A673 (cell line): ENCODE measurements around the gene RASSF8. TPM values are rescaled to one million over a fixed set of nuclear protein-coding genes. Genes with fewer than 3 reads are reported as not detected.

ENCODE experiments used
- BruUV-seq: library from RNA; stranded (reverse); fragments of 400-500 nt; replicated peaks from 2 replicates; lab custom pipeline; 2021; lab: Mats Ljungman, UMichigan
- CTCF ChIA-PET: fragments of 300-600 bp; sonication (Branson Sonifier 250); formaldehyde crosslinking; loops from one replicate; lab custom pipeline; 2022; ENCODE audit warnings: antibody characterized with exemption; lab: Charles Lee
- POLR2A ChIA-PET: fragments of 300-600 bp; sonication (Branson Sonifier 250); formaldehyde crosslinking; loops from one replicate; lab custom pipeline; 2022; ENCODE audit warnings: antibody characterized with exemption; ENCODE audit not compliant: low non-redundant PET; lab: Charles Lee
- DNase-seq: peaks from one replicate; pipeline ENCODE4 v3.0.0-alpha.2; 2015; ENCODE audit warnings: low spot score
- H3K27ac ChIP-seq: fragments of 200-600 bp; sonication (generic); 2 replicates; pipeline ENCODE4 v1.5.1; 2016; ENCODE audit warnings: mixed run types, low read depth, mild to moderate bottlenecking, mixed read lengths, antibody characterized with exemption, low read length; ENCODE audit not compliant: poor library complexity, severe bottlenecking
- H3K27me3 ChIP-seq: fragments of 200-600 bp; sonication (generic); replicated peaks from 2 replicates; pipeline ENCODE4 v1.6.1; 2017; ENCODE audit warnings: mixed run types, low read depth, mild to moderate bottlenecking, mixed read lengths, antibody characterized with exemption, low read length; ENCODE audit not compliant: insufficient read depth, poor library complexity
- H3K36me3 ChIP-seq: fragments of 200-600 bp; sonication (generic); 2 replicates; pipeline ENCODE4 v1.6.1; 2016; ENCODE audit warnings: mixed run types, mild to moderate bottlenecking, mixed read lengths, antibody characterized with exemption, low read length; ENCODE audit not compliant: insufficient read depth, poor library complexity, severe bottlenecking
- H3K4me1 ChIP-seq: fragments of 200-600 bp; sonication (generic); 2 replicates; pipeline ENCODE4 v1.6.1; 2017; ENCODE audit warnings: mixed run types, mild to moderate bottlenecking, mixed read lengths, antibody characterized with exemption, low read length; ENCODE audit not compliant: insufficient read depth, poor library complexity, severe bottlenecking
- H3K4me3 ChIP-seq: fragments of 200-600 bp; sonication (generic); 2 replicates; pipeline ENCODE4 v1.5.1; 2016; ENCODE audit warnings: low read depth, mixed run types, mild to moderate bottlenecking, mixed read lengths, low read length; ENCODE audit not compliant: poor library complexity, severe bottlenecking
- H3K9me3 ChIP-seq: fragments of 200-600 bp; sonication (generic); 2 replicates; pipeline ENCODE4 v1.6.1; 2016; ENCODE audit warnings: mixed run types, low read depth, mild to moderate bottlenecking, mixed read lengths, antibody characterized with exemption, low read length; ENCODE audit not compliant: poor library complexity, severe bottlenecking
- EZH2 ChIP-seq: fragments of 200-600 bp; sonication (generic); IDR thresholded peaks from 2 replicates; pipeline ENCODE4 v1.6.1; 2017; ENCODE audit warnings: borderline replicate concordance, low read depth, mild to moderate bottlenecking, mixed read lengths, antibody characterized with exemption, low read length; ENCODE audit not compliant: poor library complexity, severe bottlenecking
- intact Hi-C: fragments of 100-400 bp; cut with micrococcal nuclease; formaldehyde crosslinking; loops from one replicate; pipeline ENCODE4 v1.10.0; 2022; ENCODE audit not compliant: unreplicated experiment
- total RNA-seq: library from RNA; stranded (reverse); gene quantifications from 2 replicates; pipeline ENCODE4 v1.2.3, GENCODE V29; 2021
- TF ChIP-seq, protein P1 (sequence below): fragments of 300-800, 200-600 bp; sonication (generic); conservative IDR thresholded peaks from 2 replicates; pipeline ENCODE4 v1.5.1; 2017; ENCODE audit warnings: low read depth, mild to moderate bottlenecking, antibody characterized with exemption, low read length, moderate library complexity, mixed read lengths

The RASSF8 gene
- total RNA-seq, 1 experiment from 2014 or later = 23.1 TPM

DNA sequence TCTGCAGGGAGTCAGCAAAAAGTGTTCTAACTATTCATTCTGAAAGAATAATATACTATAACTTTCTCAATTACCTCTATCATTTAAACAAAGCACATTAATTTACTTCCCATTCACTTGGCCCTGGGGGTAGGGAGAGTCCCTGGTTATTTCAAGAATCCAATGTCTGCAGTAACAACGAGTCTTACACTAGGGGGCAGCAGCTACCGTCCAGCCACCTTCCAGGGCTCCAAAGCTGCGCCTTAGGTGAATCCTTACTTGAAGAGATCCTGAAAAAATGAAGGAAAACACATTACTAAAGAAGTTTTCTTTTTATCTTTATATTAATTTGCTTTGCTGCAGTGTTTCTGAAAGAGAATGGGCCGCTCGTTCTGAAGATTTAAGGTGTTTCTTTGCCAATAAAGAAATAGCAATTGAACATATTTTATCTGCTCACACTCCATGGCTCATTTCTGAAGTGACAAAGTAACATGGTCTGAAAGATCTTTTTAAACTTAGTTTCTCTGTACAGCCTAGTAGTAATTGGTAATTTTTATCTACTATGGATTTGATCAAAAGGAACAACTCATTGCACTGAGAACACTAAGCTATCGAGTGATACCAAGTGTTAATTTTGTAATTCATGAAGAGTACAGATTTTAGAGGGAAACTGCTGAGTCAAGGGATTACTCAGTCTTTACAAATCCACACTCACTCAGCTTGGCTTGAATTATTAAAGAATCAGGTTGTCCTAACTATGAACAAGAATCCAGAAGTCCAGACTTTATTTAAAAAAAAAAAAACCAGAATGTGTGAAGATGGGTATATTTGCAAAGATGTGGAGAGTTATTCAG lies 138.8 kb downstream of the RASSF8 start:
- intact Hi-C loops = loop anchor here (5.0 kb wide), 1 partner anchor 555 kb away; no protein-coding TSS in a partner anchor
- ChIA-PET POLR2A (no interaction called here), CTCF (interaction anchor here (0.5 to 1.1 kb wide), 4 partner anchors 26 to 750 kb away, joined by 3 to 5 read pairs (median 3); no protein-coding TSS in a partner anchor)
- DNase-seq = peak; percentile 83
- H3K4me1 ChIP-seq = peaks cover 3% of the 10 kb centered on the region
- BruUV-seq = no TSS peak
- TF ChIP-seq, protein P1, sequence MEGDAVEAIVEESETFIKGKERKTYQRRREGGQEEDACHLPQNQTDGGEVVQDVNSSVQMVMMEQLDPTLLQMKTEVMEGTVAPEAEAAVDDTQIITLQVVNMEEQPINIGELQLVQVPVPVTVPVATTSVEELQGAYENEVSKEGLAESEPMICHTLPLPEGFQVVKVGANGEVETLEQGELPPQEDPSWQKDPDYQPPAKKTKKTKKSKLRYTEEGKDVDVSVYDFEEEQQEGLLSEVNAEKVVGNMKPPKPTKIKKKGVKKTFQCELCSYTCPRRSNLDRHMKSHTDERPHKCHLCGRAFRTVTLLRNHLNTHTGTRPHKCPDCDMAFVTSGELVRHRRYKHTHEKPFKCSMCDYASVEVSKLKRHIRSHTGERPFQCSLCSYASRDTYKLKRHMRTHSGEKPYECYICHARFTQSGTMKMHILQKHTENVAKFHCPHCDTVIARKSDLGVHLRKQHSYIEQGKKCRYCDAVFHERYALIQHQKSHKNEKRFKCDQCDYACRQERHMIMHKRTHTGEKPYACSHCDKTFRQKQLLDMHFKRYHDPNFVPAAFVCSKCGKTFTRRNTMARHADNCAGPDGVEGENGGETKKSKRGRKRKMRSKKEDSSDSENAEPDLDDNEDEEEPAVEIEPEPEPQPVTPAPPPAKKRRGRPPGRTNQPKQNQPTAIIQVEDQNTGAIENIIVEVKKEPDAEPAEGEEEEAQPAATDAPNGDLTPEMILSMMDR = peak; percentile 95
- no peak for TF ChIP-seq EZH2
- no peaks in the 10 kb centered on the region for H3K36me3 ChIP-seq
- H3K27me3 ChIP-seq = no peaks in the 10 kb centered on the region
- no peaks in the 10 kb centered on the region for H3K9me3 ChIP-seq
- no peak overlapping the region for H3K27ac ChIP-seq
- no peak overlapping the region for H3K4me3 ChIP-seq

DNA sequence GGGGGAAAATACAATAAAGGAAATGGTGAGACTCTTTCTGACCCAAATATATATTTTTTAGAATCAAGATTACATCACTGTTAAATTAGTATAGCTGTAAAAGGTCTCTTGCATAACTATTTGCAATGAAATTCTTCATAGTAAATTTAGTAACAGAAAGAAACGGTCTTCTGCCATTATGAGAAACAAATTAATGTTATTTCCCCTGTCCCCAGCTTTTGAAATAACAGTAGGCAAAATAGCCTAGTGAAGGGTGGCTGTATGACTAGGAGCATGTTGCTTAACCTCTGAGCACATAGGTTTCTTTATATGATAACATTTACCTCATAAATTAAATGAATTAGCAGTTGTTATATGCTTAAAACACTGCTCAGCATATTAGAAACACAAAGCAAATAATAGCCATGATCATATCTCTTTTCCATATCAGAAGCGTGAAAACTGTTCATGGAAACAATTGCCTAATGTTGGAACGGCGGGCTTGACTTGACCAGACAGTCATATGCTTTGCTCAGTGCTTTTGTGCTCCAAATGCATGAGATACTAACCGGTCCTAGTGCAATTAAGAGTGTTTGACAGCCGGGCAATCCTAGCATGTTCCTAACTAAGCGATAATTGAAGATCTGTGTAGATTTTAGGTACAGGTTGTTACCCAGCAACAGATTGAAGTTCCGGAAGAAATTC lies 142.3 kb downstream of the RASSF8 start:
- no peaks in the 10 kb centered on the region for H3K27me3 ChIP-seq
- no peak for DNase-seq
- ChIA-PET CTCF (no interaction called here), POLR2A (no interaction called here)
- peaks cover 3% of the 10 kb centered on the region for H3K4me1 ChIP-seq
- no peak overlapping the region for H3K4me3 ChIP-seq
- intact Hi-C loops = no loop called here
- H3K27ac ChIP-seq = no peak overlapping the region
- TF ChIP-seq, protein P1 = no peak
- H3K36me3 ChIP-seq = no peaks in the 10 kb centered on the region
- no TSS peak for BruUV-seq
- no peaks in the 10 kb centered on the region for H3K9me3 ChIP-seq

DNA sequence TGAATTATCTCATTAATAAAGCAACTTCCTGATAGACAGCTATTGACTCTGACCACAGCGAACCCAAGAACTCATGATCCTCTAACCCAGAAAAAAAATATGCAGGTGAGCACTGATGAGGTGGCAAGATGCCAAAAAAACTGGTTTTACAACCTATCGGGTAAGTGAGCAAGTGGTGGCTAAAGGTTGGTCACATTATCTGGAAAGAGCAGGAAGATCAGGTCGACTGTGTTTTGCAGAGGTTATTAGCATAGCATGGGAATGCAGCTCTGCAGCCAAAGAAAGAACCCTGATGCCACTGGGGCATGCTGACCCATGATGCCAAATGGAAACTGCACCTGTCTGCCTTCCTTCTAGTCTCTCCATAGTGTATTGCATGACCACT lies 142.9 kb downstream of the RASSF8 start:
- ChIA-PET POLR2A (no interaction called here), CTCF (no interaction called here)
- no peak for DNase-seq
- H3K27ac ChIP-seq = no peak overlapping the region
- no peak overlapping the region for H3K4me3 ChIP-seq
- H3K27me3 ChIP-seq = no peaks in the 10 kb centered on the region
- H3K9me3 ChIP-seq = no peaks in the 10 kb centered on the region
- H3K4me1 ChIP-seq = peaks cover 3% of the 10 kb centered on the region
- no TSS peak for BruUV-seq
- intact Hi-C loops = no loop called here
- H3K36me3 ChIP-seq = no peaks in the 10 kb centered on the region
- TF ChIP-seq EZH2 = no peak
- TF ChIP-seq, protein P1 = no peak
